ENCODE measurements around the gene TRIM23.

DNA sequence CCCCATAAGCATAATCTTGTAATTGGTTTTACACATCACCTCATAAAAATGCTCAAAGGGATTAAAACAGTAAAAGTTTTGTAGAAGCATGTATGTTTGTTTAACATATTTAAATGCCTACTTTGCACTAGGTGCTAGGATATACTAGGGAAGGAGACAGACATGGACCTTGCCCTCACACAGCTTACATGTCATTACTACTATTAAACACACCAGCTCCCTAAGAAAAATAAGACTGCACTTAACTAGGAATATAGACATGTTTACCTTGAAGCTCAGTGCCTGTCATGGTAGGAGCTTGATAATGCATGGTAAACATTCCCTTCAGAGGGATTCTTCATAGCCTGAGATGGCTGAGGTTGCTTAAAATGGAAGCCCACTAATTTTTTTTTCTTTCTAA, 6.8 kb upstream of the TRIM23 start:
- TF ChIP-seq POLR2A (IDR thresholded peaks at IDR 0.05; ENCODE audit: low read length) (no peak), GATA1 (IDR thresholded peaks at IDR 0.05; ENCODE audit: low read depth, low read length) (no peak)
